Activated T-helper 17 cell treated with anti-CD3 and anti-CD28 coated beads, Interleukin-2, amount 50 U/mL, for 72 hours (primary cell): ENCODE results near the gene ANKRD11. TPM values are rescaled to one million over a fixed set of nuclear protein-coding genes. Genes with fewer than 3 reads are reported as not detected.
"Not testable (repeated sequence)": the region's sequence is repeated elsewhere in the genome, so short reads cannot be mapped to it uniquely, and the experiment has no call there.

Experiments
- ATAC-seq: fragments of 150-1000 bp; cut with Tn5 transposase; replicated peaks from 2 replicates; pipeline ENCODE4 v1.10.0; 2021; ENCODE audit warnings: mild to moderate bottlenecking, moderate library complexity
- H3K27ac Mint-ChIP-seq: one replicate; pipeline ENCODE4 v1.8.0; 2022; ENCODE audit warnings: mixed read lengths
- H3K27me3 Mint-ChIP-seq: one replicate; pipeline ENCODE4 v1.8.0; 2022; ENCODE audit warnings: mixed read lengths
- H3K36me3 Mint-ChIP-seq: one replicate; pipeline ENCODE4 v1.8.0; 2022; ENCODE audit warnings: low read depth, mild to moderate bottlenecking, mixed read lengths
- H3K4me1 Mint-ChIP-seq: one replicate; pipeline ENCODE4 v1.8.0; 2022; ENCODE audit warnings: mixed read lengths
- H3K4me3 Mint-ChIP-seq: one replicate; pipeline ENCODE4 v1.8.0; 2022; ENCODE audit warnings: mild to moderate bottlenecking, mixed read lengths
- H3K9me3 Mint-ChIP-seq: one replicate; pipeline ENCODE4 v1.8.0; 2022; ENCODE audit warnings: mixed read lengths
- total RNA-seq, 2 donors: library from RNA; stranded (reverse); gene quantifications; one replicate each; pipeline ENCODE4 v1.2.3, GENCODE V29; 2022

ANKRD11 gene
- total RNA-seq, 2 donors from 2014 or later: 166 to 178 TPM

DNA sequence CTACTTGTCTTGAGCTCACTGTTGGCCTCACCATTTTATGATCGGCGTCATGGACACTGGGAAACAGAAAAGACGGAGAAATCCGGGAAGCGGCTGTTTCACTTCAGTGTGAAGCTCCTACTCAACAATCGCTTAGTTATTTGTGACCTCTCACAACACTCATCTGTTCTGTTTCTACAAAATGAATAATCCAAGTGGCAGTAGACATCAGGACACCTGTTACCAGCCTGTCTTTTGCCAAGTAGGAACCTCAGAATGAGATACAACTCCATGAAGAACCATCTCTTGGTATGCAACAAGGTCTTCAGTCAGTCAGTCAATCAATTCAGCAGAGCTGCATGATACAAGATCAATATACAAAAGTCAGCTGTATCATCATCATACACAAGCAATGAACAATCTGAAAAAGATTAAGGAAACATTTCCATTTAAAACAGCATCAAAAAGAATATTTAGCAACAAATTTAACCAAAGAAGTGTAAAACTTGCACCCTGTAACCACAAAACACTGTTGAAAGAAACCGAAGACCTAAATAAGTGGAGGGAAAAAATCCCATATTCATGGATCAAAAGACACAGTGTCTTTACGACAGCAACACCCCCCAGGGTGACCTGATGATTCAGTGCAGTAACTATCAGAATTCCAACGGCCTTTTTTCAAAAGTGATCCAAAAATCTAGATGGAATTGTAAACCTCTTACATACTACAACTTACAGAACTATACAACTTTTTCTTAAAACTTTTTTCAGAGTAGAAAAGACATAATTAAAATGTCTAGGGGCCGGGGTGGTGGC, 63.4 kb downstream of the ANKRD11 start:
- no peak for ATAC-seq
- Mint-ChIP-seq H3K4me1 (peaks cover 45% of the 10 kb centered on the region), H3K36me3 (peaks cover 53% of the 10 kb centered on the region), H3K9me3 (no peaks in the 10 kb centered on the region), H3K4me3 (peak overlapping the region; percentile 53), H3K27ac (peak overlapping the region; percentile 30), H3K27me3 (no peaks in the 10 kb centered on the region)

DNA sequence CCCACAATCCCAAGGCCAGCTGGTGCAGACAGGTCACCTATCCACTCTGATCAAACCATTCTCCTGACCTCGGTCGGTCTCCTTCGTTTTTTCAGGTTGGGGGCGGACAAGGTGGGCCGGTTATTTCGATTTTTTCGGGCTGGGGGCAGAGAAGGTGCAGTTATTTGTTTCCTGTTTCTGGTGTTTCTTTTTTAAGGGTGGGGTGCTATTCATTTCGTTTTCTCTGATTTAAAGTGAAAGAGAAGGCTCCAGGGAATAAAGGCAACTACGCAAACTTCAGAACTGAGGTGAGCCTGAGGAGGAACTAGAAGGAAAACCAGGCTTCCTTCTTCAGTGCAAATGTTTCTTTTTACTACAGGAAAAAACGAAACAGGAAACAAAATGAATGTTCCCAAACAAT, 64.8 kb downstream of the ANKRD11 start:
- no peaks in the 10 kb centered on the region for H3K27me3 Mint-ChIP-seq
- peak overlapping the region; percentile 53 for H3K4me3 Mint-ChIP-seq
- ATAC-seq: no peak
- H3K27ac Mint-ChIP-seq: peak overlapping the region; percentile 63
- H3K36me3 Mint-ChIP-seq: peaks cover 59% of the 10 kb centered on the region
- H3K4me1 Mint-ChIP-seq: peaks cover 51% of the 10 kb centered on the region
- H3K9me3 Mint-ChIP-seq: no peaks in the 10 kb centered on the region

DNA sequence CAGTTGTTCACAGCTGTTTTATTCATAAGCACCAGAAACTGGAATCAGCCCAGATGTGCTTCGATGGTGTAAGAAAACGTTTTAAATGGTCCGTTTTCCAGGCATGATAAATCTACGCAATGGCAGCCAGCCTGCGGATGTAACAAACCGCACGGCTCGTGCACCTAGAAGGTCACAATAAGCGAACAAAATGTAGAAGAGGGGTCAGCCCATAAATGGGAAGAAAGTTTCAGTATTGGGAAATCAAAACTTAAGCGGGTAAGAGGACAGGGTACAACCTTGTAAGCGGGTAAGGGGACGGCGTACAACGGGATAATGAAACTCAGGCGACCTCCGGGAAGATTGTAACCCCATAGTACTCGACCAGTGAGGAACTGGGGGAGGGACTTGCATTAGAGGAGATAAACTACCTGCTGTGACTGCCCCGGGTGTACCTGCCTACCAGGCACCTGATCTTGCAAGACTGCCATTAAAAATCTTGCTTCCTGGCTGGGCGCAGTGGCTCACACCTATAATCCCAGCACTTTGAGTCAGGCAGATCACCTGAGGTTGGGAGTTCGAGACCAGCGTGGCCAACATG, 66.6 kb downstream of the ANKRD11 start:
- H3K9me3 Mint-ChIP-seq: no peaks in the 10 kb centered on the region
- peaks cover 72% of the 10 kb centered on the region for H3K36me3 Mint-ChIP-seq
- peak overlapping the region; percentile 87 for H3K27ac Mint-ChIP-seq
- no peak for ATAC-seq
- H3K4me3 Mint-ChIP-seq: peak overlapping the region; percentile 53
- H3K4me1 Mint-ChIP-seq: peaks cover 59% of the 10 kb centered on the region
- no peaks in the 10 kb centered on the region for H3K27me3 Mint-ChIP-seq

DNA sequence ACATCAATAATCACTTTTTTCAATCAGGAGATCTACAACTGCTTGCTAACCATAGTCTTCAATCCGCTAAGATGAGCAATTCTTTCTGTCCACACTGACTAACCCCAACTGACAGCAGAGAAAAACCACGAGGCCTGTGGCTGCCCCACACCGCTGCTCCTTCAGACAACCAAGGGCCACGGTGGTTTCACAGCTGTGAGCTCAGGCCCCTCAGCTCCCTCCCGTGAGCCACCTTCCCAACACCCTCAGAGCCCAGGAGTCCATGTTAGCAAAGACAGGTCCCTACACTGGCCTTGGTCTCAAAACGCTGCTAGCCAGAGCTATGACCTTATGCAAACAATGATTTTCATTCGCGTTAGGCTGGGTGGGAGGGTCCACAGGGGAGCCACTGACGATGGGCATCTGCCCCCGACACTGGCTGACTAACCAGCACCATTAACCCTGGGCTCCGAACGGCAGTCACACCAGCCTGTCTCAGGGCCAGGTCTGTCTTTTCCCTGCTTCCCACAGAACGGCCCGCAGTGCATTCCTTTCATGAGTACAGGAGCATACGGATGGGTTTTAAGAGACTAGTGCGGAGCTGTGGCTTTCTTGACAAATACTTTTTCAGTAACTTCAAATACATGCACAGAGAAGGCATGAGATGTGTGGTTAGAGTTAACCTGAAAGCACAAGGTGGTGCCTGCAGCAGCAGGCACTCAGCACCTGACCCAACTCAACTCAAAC, 67.3 kb downstream of the ANKRD11 start:
- ATAC-seq: peak; percentile 93
- Mint-ChIP-seq H3K27me3 (no peaks in the 10 kb centered on the region), H3K4me3 (peak overlapping the region; percentile 53), H3K36me3 (peaks cover 78% of the 10 kb centered on the region), H3K4me1 (peaks cover 63% of the 10 kb centered on the region), H3K27ac (peak overlapping the region; percentile 87), H3K9me3 (no peaks in the 10 kb centered on the region)

DNA sequence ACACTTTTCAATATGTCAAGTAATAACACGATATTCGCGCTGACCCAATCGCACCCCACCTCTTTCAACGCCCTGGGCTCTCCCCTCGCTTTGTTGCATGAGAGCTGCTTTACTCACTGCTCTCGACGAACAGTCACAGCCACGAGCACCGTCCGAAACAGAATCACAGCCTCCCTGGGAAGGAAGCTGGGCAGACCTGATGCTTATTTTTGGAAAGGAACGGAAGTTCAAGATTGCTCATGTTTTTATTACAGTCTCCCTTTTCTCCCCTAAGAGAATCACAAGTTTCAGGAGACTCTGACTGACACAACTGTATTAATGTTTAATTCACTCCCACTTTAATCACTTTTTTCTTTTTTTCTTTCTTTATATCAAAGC, 67.8 kb downstream of the ANKRD11 start:
- no peaks in the 10 kb centered on the region for H3K27me3 Mint-ChIP-seq
- H3K4me1 Mint-ChIP-seq: peaks cover 64% of the 10 kb centered on the region
- peak overlapping the region; percentile 53 for H3K4me3 Mint-ChIP-seq
- peaks cover 82% of the 10 kb centered on the region for H3K36me3 Mint-ChIP-seq
- peak overlapping the region; percentile 87 for H3K27ac Mint-ChIP-seq
- ATAC-seq: peak; percentile 87
- no peaks in the 10 kb centered on the region for H3K9me3 Mint-ChIP-seq

DNA sequence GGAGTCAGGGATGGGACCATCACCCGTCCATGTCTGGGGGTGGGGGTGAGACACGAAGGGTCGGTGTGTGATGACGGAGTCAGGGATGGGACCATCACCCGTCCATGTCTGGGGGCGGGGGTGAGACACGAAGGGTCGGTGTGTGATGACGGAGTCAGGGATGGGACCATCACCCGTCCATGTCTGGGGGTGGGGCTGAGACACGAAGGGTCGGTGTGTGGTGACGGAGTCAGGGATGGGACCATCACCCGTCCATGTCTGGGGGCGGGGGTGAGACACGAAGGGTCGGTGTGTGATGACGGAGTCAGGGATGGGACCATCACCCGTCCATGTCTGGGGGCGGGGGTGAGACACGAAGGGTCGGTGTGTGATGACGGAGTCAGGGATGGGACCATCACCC, 69.1 kb downstream of the ANKRD11 start:
- Mint-ChIP-seq H3K4me1 (peaks cover 59% of the 10 kb centered on the region), H3K36me3 (peaks cover 81% of the 10 kb centered on the region), H3K27ac (peak overlapping the region; percentile 87)
- H3K9me3 Mint-ChIP-seq, H3K27me3 Mint-ChIP-seq, ATAC-seq, H3K4me3 Mint-ChIP-seq: not testable (repeated sequence)

DNA sequence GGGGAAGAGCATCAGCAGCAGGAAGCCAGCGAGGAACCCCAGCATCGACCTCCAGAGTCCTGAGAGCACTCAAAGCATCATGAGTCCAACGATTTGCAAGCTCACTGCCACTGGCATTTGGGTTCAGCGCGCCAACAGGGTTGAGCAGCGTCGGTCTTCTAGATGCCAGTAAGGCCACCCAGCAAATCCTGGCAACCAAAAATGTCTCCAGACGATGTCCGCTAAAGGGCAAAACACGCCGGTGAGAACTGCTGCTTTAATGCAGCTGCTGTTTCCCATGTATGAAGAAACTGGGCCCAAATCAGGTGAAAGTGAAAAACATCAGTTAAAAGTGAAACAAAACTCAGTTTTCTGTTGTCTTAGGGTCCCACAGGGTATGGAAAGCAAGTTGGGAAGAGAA, 70.2 kb downstream of the ANKRD11 start:
- Mint-ChIP-seq H3K9me3 (no peaks in the 10 kb centered on the region), H3K4me1 (peaks cover 52% of the 10 kb centered on the region), H3K27ac (peak overlapping the region; percentile 87), H3K27me3 (no peaks in the 10 kb centered on the region), H3K4me3 (peak overlapping the region; percentile 54), H3K36me3 (peaks cover 78% of the 10 kb centered on the region)
- no peak for ATAC-seq

DNA sequence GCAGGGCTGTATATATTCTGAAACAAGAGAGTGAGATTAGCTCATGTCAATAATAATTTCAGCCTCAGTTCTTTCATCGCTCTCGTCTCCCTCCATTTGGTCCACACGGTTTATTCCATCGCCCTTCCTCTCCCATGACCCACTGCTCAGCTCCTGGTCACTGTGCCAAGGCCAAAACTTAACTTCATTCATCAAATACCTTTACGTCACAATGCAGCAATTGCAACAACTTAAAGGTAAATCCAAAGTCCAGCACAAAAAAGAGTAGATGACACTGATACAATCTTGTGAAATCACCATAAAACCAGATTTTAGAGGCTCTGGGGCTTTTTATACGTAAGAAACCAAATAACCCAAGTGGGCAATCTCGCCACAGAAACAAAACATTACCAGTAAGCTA, 72.0 kb downstream of the ANKRD11 start:
- H3K9me3 Mint-ChIP-seq: no peaks in the 10 kb centered on the region
- H3K36me3 Mint-ChIP-seq: peaks cover 68% of the 10 kb centered on the region
- no peak for ATAC-seq
- H3K27ac Mint-ChIP-seq: peak overlapping the region; percentile 63
- H3K27me3 Mint-ChIP-seq: no peaks in the 10 kb centered on the region
- peaks cover 45% of the 10 kb centered on the region for H3K4me1 Mint-ChIP-seq
- no peak overlapping the region for H3K4me3 Mint-ChIP-seq

DNA sequence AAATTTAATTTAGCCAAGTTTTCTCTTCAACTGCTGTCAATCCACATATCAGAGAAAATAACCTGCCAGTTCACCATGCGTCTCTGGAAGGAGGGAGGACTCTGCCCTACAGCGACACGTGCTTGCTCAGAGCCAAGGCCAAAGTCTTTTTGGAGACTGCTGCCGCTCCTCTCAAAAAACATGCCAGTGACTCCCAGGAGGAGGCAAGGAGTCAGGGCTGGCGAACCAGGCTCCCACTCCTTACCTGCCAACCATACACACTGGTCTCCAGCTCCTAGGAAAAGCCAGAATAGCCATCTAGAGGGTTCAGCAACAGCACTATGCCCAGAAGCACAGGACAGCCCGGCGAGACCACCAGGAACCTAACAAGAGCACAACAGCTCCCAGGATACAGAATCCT, 73.0 kb downstream of the ANKRD11 start:
- peaks cover 45% of the 10 kb centered on the region for H3K4me1 Mint-ChIP-seq

DNA sequence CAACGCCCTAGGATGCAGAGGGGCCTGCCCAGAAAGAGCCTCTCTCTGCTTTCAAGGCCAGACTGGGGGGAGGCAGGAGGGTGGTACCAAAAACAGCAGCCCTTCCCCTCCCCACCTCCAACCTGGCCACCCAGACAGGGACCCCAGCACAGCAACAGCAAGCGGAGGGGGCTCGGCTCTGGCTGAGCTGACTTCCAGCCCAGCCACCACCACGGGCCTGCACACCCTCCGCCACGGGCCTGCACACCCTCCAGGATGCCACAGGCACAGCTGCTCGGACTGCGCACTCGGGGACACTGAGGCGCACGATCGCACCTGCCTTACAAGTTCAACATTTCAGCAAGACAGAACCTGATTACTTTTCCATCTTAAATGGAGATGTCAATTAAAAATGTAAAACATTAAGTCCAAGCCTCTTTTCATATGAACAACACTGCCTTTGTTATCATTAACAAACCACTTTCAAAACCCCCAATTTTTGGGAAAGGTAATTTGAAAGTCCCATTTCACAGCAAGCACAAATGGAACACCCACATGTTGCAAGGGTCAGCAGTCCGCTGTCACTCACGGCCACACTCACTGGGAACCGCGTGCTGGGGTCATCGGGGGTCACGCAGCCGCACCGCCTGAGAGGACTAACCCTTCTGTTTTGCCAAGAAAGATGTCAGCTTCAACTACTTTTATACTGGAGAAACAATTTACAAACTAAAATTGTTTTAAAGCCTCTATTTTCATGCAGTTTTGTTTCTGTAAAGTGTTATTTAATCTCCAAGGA, 76.4 kb downstream of the ANKRD11 start:
- Mint-ChIP-seq H3K4me1 (peaks cover 48% of the 10 kb centered on the region), H3K36me3 (peaks cover 43% of the 10 kb centered on the region), H3K27me3 (no peaks in the 10 kb centered on the region), H3K4me3 (peak overlapping the region; percentile 24), H3K9me3 (no peaks in the 10 kb centered on the region), H3K27ac (no peak overlapping the region)
- no peak for ATAC-seq

More for the DNA sequence above, 73.0 kb downstream of the ANKRD11 start:
- no peaks in the 10 kb centered on the region for H3K27me3 Mint-ChIP-seq
- H3K36me3 Mint-ChIP-seq: peaks cover 60% of the 10 kb centered on the region
- no peak for ATAC-seq
- no peaks in the 10 kb centered on the region for H3K9me3 Mint-ChIP-seq
- H3K27ac Mint-ChIP-seq: no peak overlapping the region
- no peak overlapping the region for H3K4me3 Mint-ChIP-seq

DNA sequence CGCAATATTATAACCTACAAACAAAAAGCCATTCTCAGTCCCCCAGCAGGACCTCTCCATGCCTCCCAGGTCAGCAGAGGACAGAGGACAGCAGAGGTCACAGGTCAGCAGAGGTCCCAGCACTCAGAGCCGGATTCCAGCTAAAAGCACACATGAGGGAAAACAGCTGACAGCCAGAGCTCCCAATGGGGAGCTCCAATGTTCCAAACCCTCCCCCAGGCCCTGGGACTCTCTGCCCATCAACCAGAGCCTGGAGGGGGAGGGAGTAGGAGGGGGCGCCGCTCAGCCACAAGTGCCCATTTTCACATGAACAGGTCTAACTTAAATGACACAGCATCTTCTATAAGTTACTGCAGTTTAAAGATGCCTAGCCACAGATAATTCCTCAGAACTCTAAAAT, 77.5 kb downstream of the ANKRD11 start:
- Mint-ChIP-seq H3K27me3 (no peaks in the 10 kb centered on the region), H3K9me3 (no peaks in the 10 kb centered on the region), H3K4me3 (peak overlapping the region; percentile 24), H3K27ac (peak overlapping the region; percentile 63), H3K4me1 (peaks cover 50% of the 10 kb centered on the region), H3K36me3 (peaks cover 35% of the 10 kb centered on the region)
- ATAC-seq: no peak

DNA sequence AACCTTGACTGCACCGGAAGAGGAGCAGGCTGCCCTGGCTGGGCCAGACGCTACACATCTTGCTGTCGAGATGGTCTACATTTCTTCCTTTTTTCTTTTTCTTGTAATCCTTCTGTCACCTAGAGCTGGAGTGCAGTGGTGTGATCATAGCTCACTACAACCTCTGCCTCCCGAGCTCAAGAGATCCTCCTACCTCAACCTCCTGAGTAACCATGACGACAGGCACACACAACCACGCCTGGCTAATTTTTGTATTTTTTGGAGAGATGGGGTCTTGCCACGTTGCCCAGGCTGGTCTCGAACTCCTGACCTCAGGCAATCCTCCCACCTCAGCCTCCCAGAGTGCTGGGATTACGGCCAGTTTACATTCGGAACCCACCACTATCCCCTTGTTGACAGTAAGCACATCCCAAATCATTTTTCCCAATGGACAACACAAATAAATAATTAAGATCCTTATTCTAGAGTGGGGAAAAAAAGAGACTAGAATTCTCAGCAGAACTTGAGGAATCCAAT, 79.0 kb downstream of the ANKRD11 start:
- Mint-ChIP-seq H3K27ac (peak overlapping the region; percentile 95), H3K36me3 (peaks cover 26% of the 10 kb centered on the region), H3K9me3 (no peaks in the 10 kb centered on the region), H3K4me3 (peak overlapping the region; percentile 73), H3K4me1 (peaks cover 60% of the 10 kb centered on the region), H3K27me3 (no peaks in the 10 kb centered on the region)
- ATAC-seq: no peak

DNA sequence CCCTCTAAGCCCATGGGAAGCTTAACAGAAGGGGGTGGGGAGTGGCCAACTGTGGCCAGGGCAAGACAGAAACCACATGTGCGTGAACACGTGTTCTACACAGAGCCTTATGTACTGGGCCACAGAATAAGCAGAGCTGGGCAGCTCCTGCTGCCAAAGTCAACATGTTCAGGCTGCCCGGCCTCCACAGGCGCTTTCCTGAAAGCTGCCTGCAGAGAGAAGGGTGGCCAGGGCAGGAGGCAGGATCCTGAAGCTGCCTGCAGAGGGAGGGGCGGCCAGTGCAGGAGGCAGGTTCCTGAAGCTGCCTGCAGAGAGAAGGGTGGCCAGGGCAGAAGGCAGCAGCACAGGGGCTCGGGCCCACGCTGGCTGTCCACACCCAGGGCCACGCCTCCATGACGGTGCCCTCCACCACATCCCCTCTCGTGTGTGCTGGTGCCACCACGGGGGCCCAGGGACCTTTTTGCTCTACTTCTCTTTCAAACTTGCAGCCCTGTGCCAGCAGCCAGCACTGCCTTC, 79.5 kb downstream of the ANKRD11 start:
- Mint-ChIP-seq H3K36me3 (peaks cover 22% of the 10 kb centered on the region), H3K27me3 (no peaks in the 10 kb centered on the region), H3K4me3 (peak overlapping the region; percentile 73), H3K4me1 (peaks cover 61% of the 10 kb centered on the region), H3K27ac (peak overlapping the region; percentile 95), H3K9me3 (no peaks in the 10 kb centered on the region)
- ATAC-seq: peak; percentile 10

DNA sequence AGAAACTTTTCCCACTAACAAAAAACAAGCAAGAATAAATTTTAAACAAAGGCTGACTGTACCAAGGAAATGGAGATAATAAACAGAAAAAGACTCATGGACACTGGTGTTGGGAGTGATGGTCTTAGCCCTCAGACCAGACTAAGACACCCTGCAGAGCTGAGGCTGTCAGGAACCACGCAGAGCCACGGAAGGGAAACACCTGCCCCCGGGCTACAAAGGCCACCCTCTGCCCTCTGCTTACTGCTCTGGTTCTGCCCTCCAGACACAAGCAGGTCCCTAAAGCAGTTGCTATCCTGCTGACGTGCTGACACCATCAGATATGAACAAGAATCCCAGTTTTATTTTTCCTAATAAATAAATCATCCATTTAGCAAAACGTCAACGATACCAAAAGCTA, 80.0 kb downstream of the ANKRD11 start:
- H3K4me1 Mint-ChIP-seq: peaks cover 59% of the 10 kb centered on the region
- peak overlapping the region; percentile 95 for H3K27ac Mint-ChIP-seq
- no peaks in the 10 kb centered on the region for H3K27me3 Mint-ChIP-seq
- ATAC-seq: no peak
- H3K36me3 Mint-ChIP-seq: peaks cover 18% of the 10 kb centered on the region
- H3K4me3 Mint-ChIP-seq: peak overlapping the region; percentile 73
- H3K9me3 Mint-ChIP-seq: no peaks in the 10 kb centered on the region
